ENCODE data around the gene PRKAR1B. TPM values are rescaled to one million over a fixed set of nuclear protein-coding genes. Genes with fewer than 3 reads are reported as not detected.

PRKAR1B gene
- total RNA-seq (10 to 100 TPM; 22.6 to 38.3 (median 25.1) TPM), polyA plus RNA-seq (20.7 TPM)
- long read RNA-seq, donor 1, transcript PRKAR1B-211 (11 exons, 2,533 nt): minor isoform, 6 of 46 reads
- long read RNA-seq, donor 1, transcript PRKAR1B-201 (11 exons, 2,007 nt): major isoform, 26 of 46 reads
- long read RNA-seq, donor 1, partial matches to known transcripts: 5 of 46 reads
- long read RNA-seq, donor 1, other reads (novel, unspliced or antisense): 9 of 46 reads
- long read RNA-seq, donor 2, transcript PRKAR1B-211 (11 exons, 2,533 nt): minor isoform, 7 of 43 reads
- long read RNA-seq, donor 2, transcript PRKAR1B-201 (11 exons, 2,007 nt): major isoform, 24 of 43 reads
- long read RNA-seq, donor 2, partial matches to known transcripts: 6 of 43 reads
- long read RNA-seq, donor 2, other reads (novel, unspliced or antisense): 6 of 43 reads
- long read RNA-seq, donor 3, transcript PRKAR1B-201 (11 exons, 2,007 nt): major isoform, 57 of 106 reads
- long read RNA-seq, donor 3, transcript PRKAR1B-211 (11 exons, 2,533 nt): minor isoform, 21 of 106 reads
- long read RNA-seq, donor 3, partial matches to known transcripts: 17 of 106 reads
- long read RNA-seq, donor 3, other reads (novel, unspliced or antisense): 10 of 106 reads
- long read RNA-seq, donor 4, transcript PRKAR1B-211 (11 exons, 2,533 nt): minor isoform, 6 of 48 reads
- long read RNA-seq, donor 4, transcript PRKAR1B-201 (11 exons, 2,007 nt): major isoform, 22 of 48 reads
- long read RNA-seq, donor 4, partial matches to known transcripts: 7 of 48 reads
- long read RNA-seq, donor 4, other reads (novel, unspliced or antisense): 11 of 48 reads

GRCh38 chr7:727104-727805 lies at the start of gene PRKAR1B:
Gene PRKAR1B, minus strand, starts transcription at chr7:727281. Its CDS starts 15,776 bp downstream, at chr7:711505.
- Histone ChIP-seq H3K27me3 (ENCODE audit: control insufficient read depth, insufficient read depth) (no peaks in the 10 kb centered on the region), H3K27ac (ENCODE audit: low read length) (peak within 1 kb of the TSS; percentile 46), H3K9me3 (ENCODE audit: control insufficient read depth, low read length) (no peaks in the 10 kb centered on the region), H3K4me3 (ENCODE audit: low read length) (peak within 1 kb of the TSS; percentile 92), H3K4me1 (ENCODE audit: control insufficient read depth, insufficient read depth, low read length) (peaks cover 5% of the 10 kb centered on the region)
- no peak for ATAC-seq
- DNase-seq: no peak
- intact Hi-C loops (cut with DNase I): loop anchor here in 1 of 4 donors (10.0 kb wide), 1 partner anchor 202 kb away; no protein-coding TSS in a partner anchor
- WGBS: under 1% methylated on average over 65 of the region's 66 CpGs

- intact Hi-C loops (cut with DNase I): loop anchor here in 1 of 4 donors (5.0 kb wide), 1 partner anchor 454 kb away; no protein-coding TSS in a partner anchor
- Histone ChIP-seq H3K4me3 (ENCODE audit: low read length) (no peak overlapping the region), H3K9me3 (ENCODE audit: control insufficient read depth, low read length) (no peaks in the 10 kb centered on the region), H3K27me3 (ENCODE audit: control insufficient read depth, insufficient read depth) (no peaks in the 10 kb centered on the region), H3K27ac (ENCODE audit: low read length) (no peak overlapping the region), H3K4me1 (ENCODE audit: control insufficient read depth, insufficient read depth, low read length) (peaks cover 3% of the 10 kb centered on the region)
- ATAC-seq (no peak), DNase-seq (peak in 1 of 3 donors; percentile 17)
- WGBS: 94% methylated on average over 10 of the region's 10 CpGs
These were observed 49.3 kb upstream of the PRKAR1B start for GRCh38 chr7:776381-776780.

- Histone ChIP-seq H3K27ac (ENCODE audit: low read length) (no peak overlapping the region), H3K9me3 (ENCODE audit: control insufficient read depth, low read length) (no peaks in the 10 kb centered on the region), H3K4me3 (ENCODE audit: low read length) (no peak overlapping the region), H3K27me3 (ENCODE audit: control insufficient read depth, insufficient read depth) (no peaks in the 10 kb centered on the region), H3K4me1 (ENCODE audit: control insufficient read depth, insufficient read depth, low read length) (peaks cover 6% of the 10 kb centered on the region)
- 68% methylated on average over 65 of the region's 65 CpGs for whole genome bisulfite sequencing
- DNase-seq: peak; percentile 60 to 84 (median 84)
- intact Hi-C loops (cut with DNase I): loop anchor here (2.0 to 5.0 kb wide), 2 partner anchors 452 kb away; no protein-coding TSS in a partner anchor
- peak; percentile 31 to 54 for ATAC-seq
These were observed 47.4 kb upstream of the PRKAR1B start for GRCh38 chr7:774161-775109.

- Histone ChIP-seq H3K9me3 (ENCODE audit: control insufficient read depth, low read length) (no peaks in the 10 kb centered on the region), H3K4me1 (ENCODE audit: control insufficient read depth, insufficient read depth, low read length) (peaks cover 6% of the 10 kb centered on the region), H3K27ac (ENCODE audit: low read length) (no peak overlapping the region), H3K27me3 (ENCODE audit: control insufficient read depth, insufficient read depth) (no peaks in the 10 kb centered on the region), H3K4me3 (ENCODE audit: low read length) (no peak overlapping the region)
- ATAC-seq: no peak
- DNase-seq: peak in 1 of 3 donors; percentile 37
- 97% methylated on average over 12 of the region's 12 CpGs for WGBS
- intact Hi-C loops (cut with DNase I): loop anchor here in 1 of 4 donors (5.0 kb wide), 1 partner anchor 451 kb away; no protein-coding TSS in a partner anchor
These were observed 46.5 kb upstream of the PRKAR1B start for GRCh38 chr7:773622-773915.

- Histone ChIP-seq H3K4me1 (ENCODE audit: control insufficient read depth, insufficient read depth, low read length) (peaks cover 6% of the 10 kb centered on the region), H3K27me3 (ENCODE audit: control insufficient read depth, insufficient read depth) (no peaks in the 10 kb centered on the region), H3K9me3 (ENCODE audit: control insufficient read depth, low read length) (no peaks in the 10 kb centered on the region), H3K27ac (ENCODE audit: low read length) (no peak overlapping the region), H3K4me3 (ENCODE audit: low read length) (no peak overlapping the region)
- WGBS: 96% methylated on average over 32 of the region's 32 CpGs
- intact Hi-C loops (cut with DNase I): loop anchor here in 1 of 4 donors (5.0 kb wide), 1 partner anchor 451 kb away; no protein-coding TSS in a partner anchor
- ATAC-seq (no peak), DNase-seq (peak in 2 of 3 donors; percentile 42 to 57)
These were observed 46.0 kb upstream of the PRKAR1B start for GRCh38 chr7:772861-773621.

GRCh38 chr7:772392-772791 lies 45.3 kb upstream of the PRKAR1B start:
- H3K4me1 ChIP-seq (ENCODE audit: control insufficient read depth, insufficient read depth, low read length): peaks cover 6% of the 10 kb centered on the region
- H3K9me3 ChIP-seq (ENCODE audit: control insufficient read depth, low read length): no peaks in the 10 kb centered on the region
- no peak for ATAC-seq
- DNase-seq: peak in 1 of 3 donors; percentile 38
- 95% methylated on average over 13 of the region's 13 CpGs for WGBS
- H3K27ac ChIP-seq (ENCODE audit: low read length): no peak overlapping the region
- intact Hi-C loops (cut with DNase I): loop anchor here in 1 of 4 donors (5.0 kb wide), 1 partner anchor 450 kb away; no protein-coding TSS in a partner anchor
- no peak overlapping the region for H3K4me3 ChIP-seq (ENCODE audit: low read length)
- H3K27me3 ChIP-seq (ENCODE audit: control insufficient read depth, insufficient read depth): no peaks in the 10 kb centered on the region

- no peak overlapping the region for H3K27ac ChIP-seq (ENCODE audit: low read length)
- ATAC-seq (no peak), DNase-seq (peak in 1 of 3 donors; percentile 47)
- WGBS: 68% methylated on average over 11 of the region's 11 CpGs
- intact Hi-C loops (cut with DNase I): loop anchor here in 1 of 4 donors (5.0 kb wide), 1 partner anchor 450 kb away; no protein-coding TSS in a partner anchor
- H3K4me3 ChIP-seq (ENCODE audit: low read length): no peak overlapping the region
- H3K27me3 ChIP-seq (ENCODE audit: control insufficient read depth, insufficient read depth): no peaks in the 10 kb centered on the region
- peaks cover 6% of the 10 kb centered on the region for H3K4me1 ChIP-seq (ENCODE audit: control insufficient read depth, insufficient read depth, low read length)
- no peaks in the 10 kb centered on the region for H3K9me3 ChIP-seq (ENCODE audit: control insufficient read depth, low read length)
These were observed 44.9 kb upstream of the PRKAR1B start for GRCh38 chr7:772005-772294.

- Histone ChIP-seq H3K9me3 (ENCODE audit: control insufficient read depth, low read length) (no peaks in the 10 kb centered on the region), H3K4me3 (ENCODE audit: low read length) (no peak overlapping the region), H3K27me3 (ENCODE audit: control insufficient read depth, insufficient read depth) (no peaks in the 10 kb centered on the region), H3K4me1 (ENCODE audit: control insufficient read depth, insufficient read depth, low read length) (peaks cover 6% of the 10 kb centered on the region), H3K27ac (ENCODE audit: low read length) (peak overlapping the region; percentile 84)
- WGBS: 15% methylated on average over 24 of the region's 24 CpGs
- ATAC-seq (peak; percentile 71 to 84), DNase-seq (peak; percentile 82 to 90 (median 90))
- intact Hi-C loops (cut with DNase I): loop anchor here in 1 of 4 donors (5.0 kb wide), 1 partner anchor 449 kb away; no protein-coding TSS in a partner anchor
These were observed 44.3 kb upstream of the PRKAR1B start for GRCh38 chr7:771234-772004.

GRCh38 chr7:770741-771166 lies 43.7 kb upstream of the PRKAR1B start:
- no peak overlapping the region for H3K4me3 ChIP-seq (ENCODE audit: low read length)
- 55% methylated on average over 7 of the region's 7 CpGs for WGBS
- H3K4me1 ChIP-seq (ENCODE audit: control insufficient read depth, insufficient read depth, low read length): peaks cover 6% of the 10 kb centered on the region

More at GRCh38 chr7:770741-771166, 43.7 kb upstream of the PRKAR1B start:
- DNase-seq: peak in 1 of 3 donors; percentile 25
- no peak overlapping the region for H3K27ac ChIP-seq (ENCODE audit: low read length)
- H3K9me3 ChIP-seq (ENCODE audit: control insufficient read depth, low read length): no peaks in the 10 kb centered on the region
- no peak for ATAC-seq
- intact Hi-C loops (cut with DNase I): loop anchor here in 1 of 4 donors (5.0 kb wide), 1 partner anchor 448 kb away; no protein-coding TSS in a partner anchor
- no peaks in the 10 kb centered on the region for H3K27me3 ChIP-seq (ENCODE audit: control insufficient read depth, insufficient read depth)

All from right cardiac atrium (tissue), 5 donors.